ENCODE results near the gene DYNLT2.
"Not testable (repeated sequence)": the region's sequence is repeated elsewhere in the genome, so short reads cannot be mapped to it uniquely, and the experiment has no call there.

The DYNLT2 gene

GRCh38 chr6:169701311-169701953 lies 49.9 kb downstream of the DYNLT2 start:
- no peak for DNase-seq (ENCODE audit: low spot score)

DNA sequence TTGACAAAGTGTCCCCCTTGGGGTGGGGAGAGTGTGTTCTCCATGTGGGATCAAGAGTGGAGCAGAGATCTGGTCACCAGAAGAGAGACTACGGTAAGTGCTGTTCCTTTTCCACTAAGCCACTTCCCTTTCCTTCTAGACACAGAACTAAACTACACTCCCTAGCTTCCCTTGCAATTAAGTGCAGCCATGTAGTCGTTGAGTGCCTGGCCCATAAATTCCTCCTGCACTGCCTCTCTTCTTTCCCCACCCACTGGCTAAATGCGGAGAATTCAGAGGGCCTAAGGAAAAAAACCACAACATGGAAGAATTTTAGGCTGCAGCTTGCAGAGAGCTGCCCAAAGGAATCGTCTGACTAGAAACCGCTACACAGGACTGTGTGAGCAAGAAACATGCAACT lies 51.1 kb downstream of the DYNLT2 start:
- no peak for DNase-seq (ENCODE audit: low spot score)

- not testable (repeated sequence) for DNase-seq (ENCODE audit: low spot score)
Observed at GRCh38 chr6:169697115-169697514, 54.3 kb downstream of the DYNLT2 start.

DNA sequence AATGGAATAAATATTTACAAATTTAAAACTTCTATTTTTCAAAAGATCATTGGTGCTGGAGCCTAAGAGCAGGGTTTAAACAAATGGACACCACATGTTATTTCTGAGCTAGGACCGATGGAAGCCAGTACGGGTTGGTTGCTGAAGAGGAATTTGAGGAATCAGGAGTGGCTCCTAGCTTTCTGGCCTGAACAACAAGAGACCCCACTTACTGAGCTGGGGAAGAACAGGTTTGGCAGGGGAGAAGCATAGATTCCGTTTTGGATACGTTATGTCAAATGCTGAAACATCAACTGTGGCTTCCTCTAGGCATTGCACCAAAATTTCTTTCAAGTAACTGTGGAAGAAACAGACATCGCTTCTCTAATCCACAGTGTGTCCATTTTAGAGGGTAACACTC lies 56.2 kb downstream of the DYNLT2 start:
- no peak for DNase-seq (ENCODE audit: low spot score)

DNA sequence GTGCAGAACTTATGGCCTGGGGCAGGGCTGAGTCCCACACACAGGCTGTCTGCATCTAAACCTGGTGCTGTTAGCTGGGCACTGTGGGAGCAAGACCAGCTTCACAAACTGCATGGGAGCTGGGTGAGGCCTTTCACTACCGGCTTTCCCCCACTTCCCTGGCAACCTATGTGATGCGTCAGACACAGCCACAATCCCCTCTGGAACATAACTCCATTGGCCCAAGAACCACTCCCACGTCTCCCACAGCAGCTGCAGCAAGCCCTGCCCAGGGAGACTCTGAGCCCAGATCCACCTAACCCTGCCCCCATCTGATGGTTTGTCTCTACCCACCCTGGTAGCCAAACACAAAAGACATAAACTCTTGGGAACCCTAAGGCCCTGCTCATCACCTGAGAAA lies 58.9 kb downstream of the DYNLT2 start:
- no peak for DNase-seq (ENCODE audit: low spot score)

- no peak for DNase-seq (ENCODE audit: low spot score)
Observed at GRCh38 chr6:169691260-169691659, 60.1 kb downstream of the DYNLT2 start.

Data from iPS-NIHi11 (cell line).